HL-60 (cell line): ENCODE measurements around the gene RSU1.

Source experiments
- DNase-seq, 2 experiments: peaks; one replicate each; pipeline ENCODE4 v3.0.0-alpha.2; 2010 to 2020; ENCODE audit warnings: low read depth in 1 of 2, low spot score in 1 of 2
- H3K27ac ChIP-seq: fragments of 250-450 bp; sonication (Bioruptor Pico); replicated peaks from 2 replicates; pipeline ENCODE4 v1.5.1; 2020; ENCODE audit warnings: mild to moderate bottlenecking, moderate library complexity
- H3K27me3 ChIP-seq: fragments of 250-450 bp; sonication (Bioruptor Pico); 2 replicates; pipeline ENCODE4 v1.5.1; 2021; ENCODE audit warnings: mild to moderate bottlenecking, moderate library complexity; ENCODE audit not compliant: insufficient read depth, poor library complexity, severe bottlenecking
- H3K4me3 ChIP-seq: replicated peaks from 2 replicates; pipeline ENCODE4 v1.5.1; 2011; ENCODE audit warnings: mild to moderate bottlenecking, control low read depth, low read length; ENCODE audit not compliant: insufficient read depth
- CTCF ChIP-seq: IDR thresholded peaks from one replicate; pipeline ENCODE4 v1.5.1; 2011; ENCODE audit warnings: low read length, control low read depth, inconsistent platforms; ENCODE audit not compliant: insufficient read depth
- GABPA ChIP-seq: IDR thresholded peaks from 2 replicates; pipeline ENCODE4 v1.6.1; 2012; ENCODE audit warnings: low read depth
- POLR2AphosphoS5 ChIP-seq: IDR thresholded peaks from 2 replicates; pipeline ENCODE4 v1.6.1; 2012; ENCODE audit warnings: low read depth
- REST ChIP-seq: IDR thresholded peaks from 2 replicates; pipeline ENCODE4 v1.6.1; 2012; ENCODE audit warnings: low read depth; ENCODE audit not compliant: insufficient replicate concordance
- SPI1 ChIP-seq: IDR thresholded peaks from 2 replicates; pipeline ENCODE4 v1.6.1; 2012; ENCODE audit warnings: low read depth, mild to moderate bottlenecking, borderline replicate concordance

RSU1 gene

GRCh38 chr10:16712883-16713282, 104.3 kb downstream of the RSU1 start:
- Histone ChIP-seq H3K27me3 (no peaks in the 10 kb centered on the region), H3K4me3 (no peak overlapping the region), H3K27ac (no peak overlapping the region)
- DNase-seq = no peak
- TF ChIP-seq GABPA (no peak), SPI1 (no peak), REST (no peak), CTCF (no peak), POLR2AphosphoS5 (no peak)

GRCh38 chr10:16700331-16700730, 116.9 kb downstream of the RSU1 start:
- H3K4me3 ChIP-seq = no peak overlapping the region

More at GRCh38 chr10:16700331-16700730, 116.9 kb downstream of the RSU1 start:
- Histone ChIP-seq H3K27ac (no peak overlapping the region), H3K27me3 (no peaks in the 10 kb centered on the region)
- TF ChIP-seq REST = no peak
- no peak for TF ChIP-seq GABPA
- TF ChIP-seq SPI1 = no peak
- no peak for TF ChIP-seq CTCF
- TF ChIP-seq POLR2AphosphoS5 = no peak
- no peak for DNase-seq
